Keratinocyte (primary cell): ENCODE measurements around the gene C5. TPM values are rescaled to one million over a fixed set of nuclear protein-coding genes. Genes with fewer than 3 reads are reported as not detected.
A peak's percentile ranks its signal among the peaks of the same experiment; 100 is the strongest.

ENCODE experiments used
- DNase-seq: peaks from one replicate; pipeline ENCODE4 v3.0.0-alpha.2; 2011; ENCODE audit warnings: low read depth, missing footprints, low spot score
- FAIRE-seq: peaks from 2 replicates; lab custom pipeline; 2011; peaks lifted over from hg19 to GRCh38; lab: Jason Lieb, UNC
- H2AFZ ChIP-seq: 2 replicates; pipeline ENCODE4 v1.6.0; 2012; ENCODE audit warnings: low read length, control low read depth, inconsistent platforms; ENCODE audit not compliant: control insufficient read depth
- H3K27ac ChIP-seq: 2 replicates; pipeline ENCODE4 v1.5.1; 2011; ENCODE audit warnings: low read length; ENCODE audit not compliant: control insufficient read depth, insufficient read depth
- H3K27me3 ChIP-seq: 3 replicates; pipeline ENCODE4 v1.6.0; 2011; ENCODE audit warnings: low read length; ENCODE audit not compliant: control insufficient read depth, insufficient read depth; ENCODE audit errors: extremely low read depth
- H3K36me3 ChIP-seq, 2 experiments: 2 replicates in 1 of 2; 3 replicates in 1 of 2; pipeline ENCODE4 v1.5.1; 2011; ENCODE audit warnings: low read length in 2 of 2, mild to moderate bottlenecking in 1 of 2; ENCODE audit not compliant: control insufficient read depth in 2 of 2, insufficient read depth in 2 of 2; ENCODE audit errors: extremely low read depth in 1 of 2
- H3K4me1 ChIP-seq: 3 replicates; pipeline ENCODE4 v1.5.1; 2011; ENCODE audit warnings: low read length; ENCODE audit not compliant: control insufficient read depth, insufficient read depth; ENCODE audit errors: extremely low read depth
- H3K4me2 ChIP-seq: 3 replicates; pipeline ENCODE4 v1.6.0; 2011; ENCODE audit warnings: low read depth, low read length; ENCODE audit not compliant: control insufficient read depth, insufficient read depth; ENCODE audit errors: extremely low read depth
- H3K4me3 ChIP-seq, 3 experiments: fragments of 200-600 bp in 1 of 3; sonication (generic) in 1 of 3; 2 replicates in 2 of 3; 3 replicates in 1 of 3; pipeline ENCODE4 v1.5.1; 2011 to 2016; ENCODE audit warnings: low read length in 3 of 3, mild to moderate bottlenecking in 3 of 3, control low read depth in 2 of 3, inconsistent platforms in 1 of 3, low read depth in 1 of 3, mixed read lengths in 1 of 3, mixed run types in 1 of 3, moderate library complexity in 1 of 3; ENCODE audit not compliant: control insufficient read depth in 2 of 3, insufficient read depth in 2 of 3; ENCODE audit errors: extremely low read depth in 1 of 3
- H3K79me2 ChIP-seq: 2 replicates; pipeline ENCODE4 v1.6.0; 2012; ENCODE audit warnings: low read length; ENCODE audit not compliant: control insufficient read depth, insufficient read depth
- H3K9ac ChIP-seq: 3 replicates; pipeline ENCODE4 v1.6.0; 2011; ENCODE audit warnings: low read length; ENCODE audit not compliant: control insufficient read depth, insufficient read depth; ENCODE audit errors: extremely low read depth
- H3K9me1 ChIP-seq: 3 replicates; pipeline ENCODE4 v1.6.0; 2011; ENCODE audit warnings: low read length; ENCODE audit not compliant: control insufficient read depth, insufficient read depth; ENCODE audit errors: extremely low read depth
- H3K9me3 ChIP-seq: 2 replicates; pipeline ENCODE4 v1.5.1; 2012; ENCODE audit warnings: low read depth, low read length; ENCODE audit not compliant: control insufficient read depth
- H4K20me1 ChIP-seq: 3 replicates; pipeline ENCODE4 v1.6.0; 2011; ENCODE audit warnings: low read length; ENCODE audit not compliant: control insufficient read depth, insufficient read depth; ENCODE audit errors: extremely low read depth
- EZH2 ChIP-seq: IDR thresholded peaks from one replicate; pipeline ENCODE4 v1.6.1; 2012; ENCODE audit warnings: inconsistent platforms, mild to moderate bottlenecking, low read length, moderate library complexity
- dilution Hi-C: fragments of 300-500 bp; cut with MboI; formaldehyde crosslinking; loops from one replicate; pipeline ENCODE4 v1.7.0; 2020; ENCODE audit warnings: low sequenced_read_pairs; ENCODE audit not compliant: extremely low pct_ligation_motif_present
- polyA plus RNA-seq, 5 experiments: library from polyadenylated mRNA; depleted of rRNA in 3 of 5; stranded (reverse) in 3 of 5; stranded (forward) in 1 of 5; unstranded in 1 of 5; fragments of >200 nt; gene quantifications; 1 replicate in 1 of 5; 2 replicates in 3 of 5; 3 replicates in 1 of 5; pipeline versions ENCODE4 v1.2.1 to v1.2.3, GENCODE V29; 2011 to 2012; ENCODE audit warnings: missing spikeins in 2 of 5, low read depth in 1 of 5, low replicate concordance in 1 of 5
- TF ChIP-seq, protein P1 (sequence below), 3 experiments: IDR thresholded peaks in 1 of 3; conservative IDR thresholded peaks in 1 of 3; optimal IDR thresholded peaks in 1 of 3; 2 replicates in 2 of 3; 3 replicates in 1 of 3; pipeline versions ENCODE3 to v1.5.1; 2011; ENCODE audit warnings: low read length in 3 of 3, mild to moderate bottlenecking in 3 of 3, moderate library complexity in 2 of 3, control low read depth in 1 of 3, inconsistent platforms in 1 of 3; ENCODE audit not compliant: insufficient read depth in 2 of 3; ENCODE audit errors: extremely low read depth in 1 of 3

C5 gene
- polyA plus RNA-seq, 1 donor (not counting 4 experiments of a cell fraction or from before 2014, with no cell fraction given): 0.76 TPM

DNA sequence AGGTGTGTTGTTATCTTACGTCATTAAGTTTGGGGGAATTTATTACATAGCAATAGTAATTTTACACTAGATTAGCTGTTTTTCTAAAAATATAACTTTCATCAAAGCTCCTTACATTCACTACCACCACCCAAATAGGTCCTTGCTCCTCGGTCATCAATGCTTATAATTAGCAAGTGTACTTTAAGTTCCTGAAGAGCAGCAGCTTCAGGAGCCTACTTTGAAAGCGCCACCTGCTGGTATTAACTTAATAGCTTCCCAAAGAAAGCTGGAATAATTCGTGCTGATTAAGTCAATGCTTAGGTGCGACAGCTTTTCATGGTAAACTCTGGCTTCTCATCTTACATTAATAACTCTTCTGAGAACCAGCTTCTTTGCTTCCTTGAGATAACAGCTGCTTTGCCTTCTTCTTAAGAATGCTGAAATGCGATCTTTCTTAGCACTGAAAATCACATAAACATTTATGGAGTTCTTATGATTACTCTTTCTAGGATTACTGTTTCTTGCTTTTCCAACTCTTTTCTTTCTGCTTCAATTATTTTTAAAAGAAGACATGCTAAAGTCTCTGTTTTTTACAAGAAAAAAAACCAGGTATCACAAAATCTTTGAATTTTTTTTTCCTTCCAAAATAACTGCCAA is 10.0 kb upstream of the C5 start:
- no peak overlapping the region for H3K27ac ChIP-seq
- H3K4me2 ChIP-seq: no peak overlapping the region
- H3K4me3 ChIP-seq: no peak overlapping the region
- H3K9me1 ChIP-seq: no peaks in the 10 kb centered on the region
- H3K27me3 ChIP-seq: no peaks in the 10 kb centered on the region
- no peaks in the 10 kb centered on the region for H3K36me3 ChIP-seq
- TF ChIP-seq, protein P1, sequence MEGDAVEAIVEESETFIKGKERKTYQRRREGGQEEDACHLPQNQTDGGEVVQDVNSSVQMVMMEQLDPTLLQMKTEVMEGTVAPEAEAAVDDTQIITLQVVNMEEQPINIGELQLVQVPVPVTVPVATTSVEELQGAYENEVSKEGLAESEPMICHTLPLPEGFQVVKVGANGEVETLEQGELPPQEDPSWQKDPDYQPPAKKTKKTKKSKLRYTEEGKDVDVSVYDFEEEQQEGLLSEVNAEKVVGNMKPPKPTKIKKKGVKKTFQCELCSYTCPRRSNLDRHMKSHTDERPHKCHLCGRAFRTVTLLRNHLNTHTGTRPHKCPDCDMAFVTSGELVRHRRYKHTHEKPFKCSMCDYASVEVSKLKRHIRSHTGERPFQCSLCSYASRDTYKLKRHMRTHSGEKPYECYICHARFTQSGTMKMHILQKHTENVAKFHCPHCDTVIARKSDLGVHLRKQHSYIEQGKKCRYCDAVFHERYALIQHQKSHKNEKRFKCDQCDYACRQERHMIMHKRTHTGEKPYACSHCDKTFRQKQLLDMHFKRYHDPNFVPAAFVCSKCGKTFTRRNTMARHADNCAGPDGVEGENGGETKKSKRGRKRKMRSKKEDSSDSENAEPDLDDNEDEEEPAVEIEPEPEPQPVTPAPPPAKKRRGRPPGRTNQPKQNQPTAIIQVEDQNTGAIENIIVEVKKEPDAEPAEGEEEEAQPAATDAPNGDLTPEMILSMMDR (optimal IDR thresholded peaks at IDR 0.05 in 1 of 3, IDR thresholded peaks at IDR 0.05 in 1 of 3, conservative IDR thresholded peaks at IDR 0.05 in 1 of 3; ENCODE audit: extremely low read depth in 1 of 3, insufficient read depth in 2 of 3, low read length in 3 of 3): peak; percentile 48 to 66 (median 66)
- no peak for TF ChIP-seq EZH2
- no peaks in the 10 kb centered on the region for H3K9me3 ChIP-seq
- DNase-seq (no peak), FAIRE-seq (peak; percentile 79)
- H3K79me2 ChIP-seq: no peaks in the 10 kb centered on the region
- no peaks in the 10 kb centered on the region for H4K20me1 ChIP-seq
- H3K4me1 ChIP-seq: no peaks in the 10 kb centered on the region
- dilution Hi-C loops: no loop called here
- no peak overlapping the region for H2AFZ ChIP-seq
- no peak overlapping the region for H3K9ac ChIP-seq

DNA sequence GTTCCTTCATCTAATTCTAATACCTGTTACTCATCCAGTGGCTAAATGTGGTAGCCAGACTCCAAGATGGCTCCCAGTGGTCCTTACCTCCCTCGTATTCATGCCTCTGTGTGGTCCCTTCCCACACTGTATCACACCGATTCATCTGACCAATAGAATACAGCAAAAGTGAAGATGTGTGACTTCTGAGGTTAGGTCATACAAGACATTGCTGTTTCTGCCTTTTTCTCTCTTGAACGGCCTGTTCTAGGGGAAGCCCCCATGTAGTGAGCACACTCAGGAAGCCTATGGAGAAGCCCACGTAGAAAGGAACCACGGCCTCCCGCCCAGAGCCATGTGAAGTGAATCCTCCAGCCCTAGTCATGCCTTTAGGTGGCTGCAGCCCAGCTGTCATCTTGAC is 9.4 kb upstream of the C5 start:
- DNase-seq (no peak), FAIRE-seq (no peak)
- no peaks in the 10 kb centered on the region for H3K79me2 ChIP-seq
- dilution Hi-C loops: no loop called here
- H2AFZ ChIP-seq: no peak overlapping the region
- TF ChIP-seq, protein P1 (optimal IDR thresholded peaks at IDR 0.05 in 1 of 3, IDR thresholded peaks at IDR 0.05 in 1 of 3, conservative IDR thresholded peaks at IDR 0.05 in 1 of 3; ENCODE audit: extremely low read depth in 1 of 3, insufficient read depth in 2 of 3, low read length in 3 of 3): no peak
- no peak for TF ChIP-seq EZH2
- H3K27ac ChIP-seq: no peak overlapping the region
- no peaks in the 10 kb centered on the region for H3K36me3 ChIP-seq
- no peaks in the 10 kb centered on the region for H3K27me3 ChIP-seq
- no peak overlapping the region for H3K4me2 ChIP-seq
- no peaks in the 10 kb centered on the region for H3K4me1 ChIP-seq
- no peaks in the 10 kb centered on the region for H3K9me1 ChIP-seq
- H3K9me3 ChIP-seq: no peaks in the 10 kb centered on the region
- H3K4me3 ChIP-seq: no peak overlapping the region
- H3K9ac ChIP-seq: no peak overlapping the region
- H4K20me1 ChIP-seq: no peaks in the 10 kb centered on the region
